Measurements from ENCODE around the gene MKNK1.

GRCh38 chr1:46645815-46646214 lies 41.7 kb upstream of the MKNK1 start:
- TF ChIP-seq TEAD4 (CRISPR knock-in tag; IDR thresholded peaks at IDR 0.05) (no peak), CTCF (IDR thresholded peaks at IDR 0.05) (no peak)
- TF ChIP-seq, protein P1, sequence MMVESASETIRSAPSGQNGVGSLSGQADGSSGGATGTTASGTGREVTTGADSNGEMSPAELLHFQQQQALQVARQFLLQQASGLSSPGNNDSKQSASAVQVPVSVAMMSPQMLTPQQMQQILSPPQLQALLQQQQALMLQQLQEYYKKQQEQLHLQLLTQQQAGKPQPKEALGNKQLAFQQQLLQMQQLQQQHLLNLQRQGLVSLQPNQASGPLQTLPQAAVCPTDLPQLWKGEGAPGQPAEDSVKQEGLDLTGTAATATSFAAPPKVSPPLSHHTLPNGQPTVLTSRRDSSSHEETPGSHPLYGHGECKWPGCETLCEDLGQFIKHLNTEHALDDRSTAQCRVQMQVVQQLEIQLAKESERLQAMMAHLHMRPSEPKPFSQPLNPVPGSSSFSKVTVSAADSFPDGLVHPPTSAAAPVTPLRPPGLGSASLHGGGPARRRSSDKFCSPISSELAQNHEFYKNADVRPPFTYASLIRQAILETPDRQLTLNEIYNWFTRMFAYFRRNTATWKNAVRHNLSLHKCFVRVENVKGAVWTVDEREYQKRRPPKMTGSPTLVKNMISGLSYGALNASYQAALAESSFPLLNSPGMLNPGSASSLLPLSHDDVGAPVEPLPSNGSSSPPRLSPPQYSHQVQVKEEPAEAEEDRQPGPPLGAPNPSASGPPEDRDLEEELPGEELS (CRISPR knock-in tag; IDR thresholded peaks at IDR 0.05), result no peak
